Activated naive CD4-positive, alpha-beta T cell treated with anti-CD3 and anti-CD28 coated beads, Interleukin-2, amount 50 U/mL, for 24 hours (primary cell): ENCODE data around the gene HOXB3.
"Not testable (repeated sequence)": the region's sequence is repeated elsewhere in the genome, so short reads cannot be mapped to it uniquely, and the experiment has no call there.

Source experiments
- H3K27ac Mint-ChIP-seq: one replicate; pipeline ENCODE4 v1.8.0; 2021; ENCODE audit warnings: mild to moderate bottlenecking, mixed read lengths
- H3K27me3 Mint-ChIP-seq: one replicate; pipeline ENCODE4 v1.8.0; 2021; ENCODE audit warnings: mixed read lengths
- H3K36me3 Mint-ChIP-seq: one replicate; pipeline ENCODE4 v1.8.0; 2021; ENCODE audit warnings: mixed read lengths
- H3K4me1 Mint-ChIP-seq: one replicate; pipeline ENCODE4 v1.8.0; 2021; ENCODE audit warnings: mixed read lengths
- H3K4me3 Mint-ChIP-seq: one replicate; pipeline ENCODE4 v1.8.0; 2021; ENCODE audit warnings: mild to moderate bottlenecking, mixed read lengths
- H3K9me3 Mint-ChIP-seq: one replicate; pipeline ENCODE4 v1.8.0; 2021; ENCODE audit warnings: mixed read lengths

The HOXB3 gene

GRCh38 chr17:48515925-48516900 is 73.8 kb downstream of the HOXB3 start:
- H3K27ac Mint-ChIP-seq, result no peak overlapping the region
- H3K9me3 Mint-ChIP-seq, result no peaks in the 10 kb centered on the region
- no peak overlapping the region for H3K4me3 Mint-ChIP-seq
- H3K36me3 Mint-ChIP-seq, result peaks cover 5% of the 10 kb centered on the region
- peaks cover 29% of the 10 kb centered on the region for H3K4me1 Mint-ChIP-seq
- H3K27me3 Mint-ChIP-seq, result peaks cover 3% of the 10 kb centered on the region

GRCh38 chr17:48514477-48514876 is 75.6 kb downstream of the HOXB3 start:
- H3K27me3 Mint-ChIP-seq, result peaks cover 1% of the 10 kb centered on the region
- H3K27ac Mint-ChIP-seq, result no peak overlapping the region
- no peak overlapping the region for H3K4me3 Mint-ChIP-seq
- H3K4me1 Mint-ChIP-seq, result peaks cover 40% of the 10 kb centered on the region
- no peaks in the 10 kb centered on the region for H3K9me3 Mint-ChIP-seq
- H3K36me3 Mint-ChIP-seq, result peaks cover 5% of the 10 kb centered on the region

- peaks cover 40% of the 10 kb centered on the region for H3K4me1 Mint-ChIP-seq
Measured at GRCh38 chr17:48513666-48514455, 76.2 kb downstream of the HOXB3 start.

GRCh38 chr17:48513097-48513496 is 76.9 kb downstream of the HOXB3 start:
- Mint-ChIP-seq H3K9me3 (no peaks in the 10 kb centered on the region), H3K4me1 (peaks cover 40% of the 10 kb centered on the region), H3K36me3 (peaks cover 5% of the 10 kb centered on the region), H3K4me3 (peak overlapping the region; percentile 81), H3K27ac (peak overlapping the region; percentile 61), H3K27me3 (peaks cover 1% of the 10 kb centered on the region)

More at GRCh38 chr17:48513666-48514455, 76.2 kb downstream of the HOXB3 start:
- Mint-ChIP-seq H3K36me3 (peaks cover 5% of the 10 kb centered on the region), H3K9me3 (no peaks in the 10 kb centered on the region), H3K27ac (no peak overlapping the region), H3K4me3 (peak overlapping the region; percentile 81), H3K27me3 (peaks cover 1% of the 10 kb centered on the region)

- Mint-ChIP-seq H3K36me3 (peaks cover 5% of the 10 kb centered on the region), H3K4me1 (peaks cover 42% of the 10 kb centered on the region), H3K4me3 (peak overlapping the region; percentile 40), H3K27ac (peak overlapping the region; percentile 81), H3K27me3 (peaks cover 1% of the 10 kb centered on the region), H3K9me3 (no peaks in the 10 kb centered on the region)
Measured at GRCh38 chr17:48510761-48511604, 79.1 kb downstream of the HOXB3 start.

GRCh38 chr17:48510381-48510760 is 79.7 kb downstream of the HOXB3 start:
- Mint-ChIP-seq H3K9me3 (no peaks in the 10 kb centered on the region), H3K27ac (peak overlapping the region; percentile 10), H3K27me3 (no peaks in the 10 kb centered on the region), H3K4me1 (peaks cover 47% of the 10 kb centered on the region), H3K4me3 (no peak overlapping the region), H3K36me3 (peaks cover 5% of the 10 kb centered on the region)

- H3K27me3 Mint-ChIP-seq, H3K9me3 Mint-ChIP-seq, H3K4me3 Mint-ChIP-seq, H3K36me3 Mint-ChIP-seq, H3K27ac Mint-ChIP-seq: not testable (repeated sequence)
- peaks cover 52% of the 10 kb centered on the region for H3K4me1 Mint-ChIP-seq
Measured at GRCh38 chr17:48509708-48510107, 80.3 kb downstream of the HOXB3 start.

- no peaks in the 10 kb centered on the region for H3K36me3 Mint-ChIP-seq
- H3K27ac Mint-ChIP-seq, result peak overlapping the region; percentile 55
- no peaks in the 10 kb centered on the region for H3K9me3 Mint-ChIP-seq
- peaks cover 23% of the 10 kb centered on the region for H3K4me1 Mint-ChIP-seq
- peaks cover 2% of the 10 kb centered on the region for H3K27me3 Mint-ChIP-seq
- no peak overlapping the region for H3K4me3 Mint-ChIP-seq
Measured at GRCh38 chr17:48506246-48506645, 83.8 kb downstream of the HOXB3 start.

GRCh38 chr17:48505788-48506187 is 84.3 kb downstream of the HOXB3 start:
- Mint-ChIP-seq H3K4me3 (no peak overlapping the region), H3K4me1 (peaks cover 18% of the 10 kb centered on the region), H3K9me3 (no peaks in the 10 kb centered on the region), H3K27me3 (peaks cover 2% of the 10 kb centered on the region), H3K36me3 (no peaks in the 10 kb centered on the region), H3K27ac (peak overlapping the region; percentile 17)

- Mint-ChIP-seq H3K27me3 (peaks cover 2% of the 10 kb centered on the region), H3K9me3 (no peaks in the 10 kb centered on the region), H3K27ac (no peak overlapping the region), H3K4me1 (peaks cover 12% of the 10 kb centered on the region), H3K4me3 (no peak overlapping the region), H3K36me3 (no peaks in the 10 kb centered on the region)
Measured at GRCh38 chr17:48504953-48505352, 85.1 kb downstream of the HOXB3 start.

GRCh38 chr17:48503747-48504146 is 86.3 kb downstream of the HOXB3 start:
- Mint-ChIP-seq H3K27ac (no peak overlapping the region), H3K27me3 (peaks cover 2% of the 10 kb centered on the region), H3K36me3 (no peaks in the 10 kb centered on the region), H3K4me1 (peaks cover 12% of the 10 kb centered on the region), H3K9me3 (no peaks in the 10 kb centered on the region), H3K4me3 (no peak overlapping the region)

- no peak overlapping the region for H3K27ac Mint-ChIP-seq
- peaks cover 2% of the 10 kb centered on the region for H3K27me3 Mint-ChIP-seq
- no peaks in the 10 kb centered on the region for H3K36me3 Mint-ChIP-seq
- H3K9me3 Mint-ChIP-seq, result no peaks in the 10 kb centered on the region
- peaks cover 12% of the 10 kb centered on the region for H3K4me1 Mint-ChIP-seq
- H3K4me3 Mint-ChIP-seq, result no peak overlapping the region
Measured at GRCh38 chr17:48502901-48503300, 87.1 kb downstream of the HOXB3 start.

- Mint-ChIP-seq H3K36me3 (no peaks in the 10 kb centered on the region), H3K27ac (no peak overlapping the region), H3K27me3 (peaks cover 2% of the 10 kb centered on the region), H3K4me3 (no peak overlapping the region), H3K4me1 (peaks cover 12% of the 10 kb centered on the region), H3K9me3 (no peaks in the 10 kb centered on the region)
Measured at GRCh38 chr17:48502312-48502711, 87.7 kb downstream of the HOXB3 start.

GRCh38 chr17:48500435-48501426 is 89.3 kb downstream of the HOXB3 start:
- Mint-ChIP-seq H3K27me3 (peaks cover 2% of the 10 kb centered on the region), H3K36me3 (no peaks in the 10 kb centered on the region), H3K4me1 (peaks cover 7% of the 10 kb centered on the region), H3K27ac (no peak overlapping the region), H3K9me3 (no peaks in the 10 kb centered on the region), H3K4me3 (no peak overlapping the region)
